ENCODE data around the gene SERGEF. TPM values are rescaled to one million over a fixed set of nuclear protein-coding genes. Genes with fewer than 3 reads are reported as not detected.

The SERGEF gene
- total and polyA plus RNA-seq, 8 donors = 9.3 to 158 (median 73.5) TPM; not detected in 1

- TF ChIP-seq POLR2A (IDR thresholded peaks at IDR 0.05) (no peak), EP300 (IDR thresholded peaks at IDR 0.05) (no peak), CTCF (IDR thresholded peaks at IDR 0.05) (no peak), POLR2AphosphoS5 (IDR thresholded peaks at IDR 0.05) (no peak)
- Histone ChIP-seq H3K4me1 (peaks cover 0 to 5% (median 3%) of the 10 kb centered on the region in 4 donors), H3K4me3 (no peak overlapping the region), H3K36me3 (no peaks in the 10 kb centered on the region), H3K9me3 (no peaks in the 10 kb centered on the region), H3K27me3 (no peaks in the 10 kb centered on the region), H3K27ac (no peak overlapping the region)
- no peak for DNase-seq
- WGBS, 5 donors = 84 to 100% (median 94%) methylated on average over 1 of the region's 1 CpG
- intact Hi-C loops (cut with DNase I; ENCODE audit: low total_unique reads) = no loop called here
Measured at GRCh38 chr11:17831228-17831627, 181.6 kb downstream of the SERGEF start.

- TF ChIP-seq CTCF (IDR thresholded peaks at IDR 0.05) = no peak
- TF ChIP-seq POLR2A (IDR thresholded peaks at IDR 0.05) = no peak
- no peak for TF ChIP-seq EP300 (IDR thresholded peaks at IDR 0.05)
- TF ChIP-seq POLR2AphosphoS5 (IDR thresholded peaks at IDR 0.05) = peak in 1 of 3 donors; percentile 7
- intact Hi-C loops (cut with DNase I; ENCODE audit: low total_unique reads) = no loop called here
- 70 to 77% (median 70%) methylated on average over 9 of the region's 9 CpGs for WGBS, 5 donors
- Histone ChIP-seq H3K36me3 (no peaks in the 10 kb centered on the region), H3K27ac (peak overlapping the region in 3 of 5 donors; percentile 5 to 51 (median 32)), H3K4me1 (peaks cover 0 to 5% (median 3%) of the 10 kb centered on the region in 4 donors), H3K27me3 (no peaks in the 10 kb centered on the region), H3K4me3 (no peak overlapping the region), H3K9me3 (no peaks in the 10 kb centered on the region)
- DNase-seq = peak; percentile 29 to 86
Measured at GRCh38 chr11:17828311-17828751, 184.5 kb downstream of the SERGEF start.

- no peak for DNase-seq
- 87 to 94% (median 91%) methylated on average over 5 of the region's 5 CpGs for WGBS, 5 donors
- Histone ChIP-seq H3K9me3 (no peaks in the 10 kb centered on the region), H3K4me1 (peaks cover 4 to 16% (median 11%) of the 10 kb centered on the region in 4 donors), H3K36me3 (no peaks in the 10 kb centered on the region), H3K27ac (no peak overlapping the region), H3K27me3 (no peaks in the 10 kb centered on the region), H3K4me3 (no peak overlapping the region)
- intact Hi-C loops (cut with DNase I; ENCODE audit: low total_unique reads) = no loop called here
- TF ChIP-seq EP300 (IDR thresholded peaks at IDR 0.05) = no peak
- TF ChIP-seq POLR2AphosphoS5 (IDR thresholded peaks at IDR 0.05) = no peak
- no peak for TF ChIP-seq POLR2A (IDR thresholded peaks at IDR 0.05)
- TF ChIP-seq CTCF (IDR thresholded peaks at IDR 0.05) = no peak
Measured at GRCh38 chr11:17827006-17827405, 185.8 kb downstream of the SERGEF start.

- H3K27ac ChIP-seq = peak overlapping the region in 2 of 5 donors; percentile 30 to 35
Measured at GRCh38 chr11:17822401-17822781, 190.5 kb downstream of the SERGEF start.

More at GRCh38 chr11:17822401-17822781, 190.5 kb downstream of the SERGEF start:
- intact Hi-C loops (cut with DNase I; ENCODE audit: low total_unique reads) = no loop called here
- no peak for DNase-seq
- WGBS, 5 donors = 75 to 89% (median 79%) methylated on average over 5 of the region's 5 CpGs
- TF ChIP-seq CTCF (IDR thresholded peaks at IDR 0.05) (no peak), POLR2A (IDR thresholded peaks at IDR 0.05) (no peak), POLR2AphosphoS5 (IDR thresholded peaks at IDR 0.05) (no peak), EP300 (IDR thresholded peaks at IDR 0.05) (no peak)
- no peaks in the 10 kb centered on the region for H3K36me3 ChIP-seq
- no peak overlapping the region for H3K4me3 ChIP-seq
- peaks cover 4 to 23% (median 15%) of the 10 kb centered on the region in 4 donors for H3K4me1 ChIP-seq
- H3K9me3 ChIP-seq = no peaks in the 10 kb centered on the region
- no peaks in the 10 kb centered on the region for H3K27me3 ChIP-seq
